Colonic mucosa (tissue), 4 donors: Measurements from ENCODE around the gene POU2F2. TPM values are rescaled to one million over a fixed set of nuclear protein-coding genes. Genes with fewer than 3 reads are reported as not detected.

Experiments used
- DNase-seq: peaks from one replicate; pipeline ENCODE4 v3.0.0-alpha.2; 2020
- H3K27ac ChIP-seq: fragments of 200-600 bp; one replicate; pipeline ENCODE4 v1.8.0; 2021
- H3K27me3 ChIP-seq: fragments of 200-600 bp; one replicate; pipeline ENCODE4 v1.8.0; 2021
- H3K36me3 ChIP-seq: fragments of 200-600 bp; one replicate; pipeline ENCODE4 v1.8.0; 2021
- H3K4me1 ChIP-seq: fragments of 200-600 bp; one replicate; pipeline ENCODE4 v1.8.0; 2021; ENCODE audit warnings: mild to moderate bottlenecking
- H3K4me3 ChIP-seq: fragments of 200-600 bp; one replicate; pipeline ENCODE4 v1.8.0; 2021
- H3K9ac ChIP-seq, 2 donors: one replicate each; pipeline ENCODE4 v1.7.0; 2013; ENCODE audit warnings: control low read depth in 2 of 2, low read depth in 2 of 2, low read length in 2 of 2
- H3K9me3 ChIP-seq: fragments of 200-600 bp; one replicate; pipeline ENCODE4 v1.8.0; 2021
- intact Hi-C: fragments of 100-400 bp; cut with DNase I; formaldehyde crosslinking; loops from one replicate; pipeline ENCODE4 v1.14.1; 2022
- total RNA-seq, 2 donors: library from RNA; stranded (reverse); fragmentation: NEBNext Ultra II Directional in 1 of 2; extraction: Animal tissue kit (Norgen Biotek cat#: 25700) in 1 of 2; gene quantifications; one replicate each; pipeline ENCODE4 v1.2.1, GENCODE V29; 2021
- TF ChIP-seq, protein P1 (sequence below): fragments of 200-600 bp; IDR thresholded peaks from one replicate; pipeline ENCODE4 v1.8.0; 2022; ENCODE audit warnings: antibody characterized with exemption, mild to moderate bottlenecking
- donor health status: healthy.
- donor health status: DM: no; HTN: no; CAD: no.
- donor health status: DM: no; HTN: no; CAD: no.

Gene POU2F2
- total RNA-seq, 2 donors from 2014 or later, result 2.1 to 4.0 TPM

DNA sequence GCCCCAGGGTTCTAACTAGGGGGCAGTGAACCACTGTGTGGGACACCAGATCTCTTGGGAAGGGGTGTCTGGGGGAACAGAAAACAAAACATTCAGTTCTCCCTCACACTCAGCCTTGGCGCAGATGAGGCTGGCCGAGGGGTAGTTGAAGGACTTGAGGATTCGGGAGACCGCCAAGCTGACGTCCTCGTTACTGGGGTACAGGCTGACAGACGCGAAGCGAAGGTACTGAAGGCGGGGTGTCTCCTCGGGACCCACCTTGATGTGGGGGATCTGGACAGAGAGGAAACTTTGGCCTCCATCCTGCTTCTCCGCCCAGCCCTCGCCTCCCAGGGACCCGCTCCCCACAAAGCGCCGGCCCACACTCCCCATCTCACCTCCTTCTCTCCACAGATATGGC is 69.9 kb downstream of the POU2F2 start:
- Histone ChIP-seq H3K27ac (no peak overlapping the region), H3K36me3 (no peaks in the 10 kb centered on the region), H3K9me3 (no peaks in the 10 kb centered on the region), H3K9ac (no peak overlapping the region), H3K4me1 (no peaks in the 10 kb centered on the region), H3K4me3 (no peak overlapping the region), H3K27me3 (no peaks in the 10 kb centered on the region)
- TF ChIP-seq, protein P1, sequence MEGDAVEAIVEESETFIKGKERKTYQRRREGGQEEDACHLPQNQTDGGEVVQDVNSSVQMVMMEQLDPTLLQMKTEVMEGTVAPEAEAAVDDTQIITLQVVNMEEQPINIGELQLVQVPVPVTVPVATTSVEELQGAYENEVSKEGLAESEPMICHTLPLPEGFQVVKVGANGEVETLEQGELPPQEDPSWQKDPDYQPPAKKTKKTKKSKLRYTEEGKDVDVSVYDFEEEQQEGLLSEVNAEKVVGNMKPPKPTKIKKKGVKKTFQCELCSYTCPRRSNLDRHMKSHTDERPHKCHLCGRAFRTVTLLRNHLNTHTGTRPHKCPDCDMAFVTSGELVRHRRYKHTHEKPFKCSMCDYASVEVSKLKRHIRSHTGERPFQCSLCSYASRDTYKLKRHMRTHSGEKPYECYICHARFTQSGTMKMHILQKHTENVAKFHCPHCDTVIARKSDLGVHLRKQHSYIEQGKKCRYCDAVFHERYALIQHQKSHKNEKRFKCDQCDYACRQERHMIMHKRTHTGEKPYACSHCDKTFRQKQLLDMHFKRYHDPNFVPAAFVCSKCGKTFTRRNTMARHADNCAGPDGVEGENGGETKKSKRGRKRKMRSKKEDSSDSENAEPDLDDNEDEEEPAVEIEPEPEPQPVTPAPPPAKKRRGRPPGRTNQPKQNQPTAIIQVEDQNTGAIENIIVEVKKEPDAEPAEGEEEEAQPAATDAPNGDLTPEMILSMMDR, result no peak
- intact Hi-C loops, result no loop called here
- DNase-seq, result no peak

DNA sequence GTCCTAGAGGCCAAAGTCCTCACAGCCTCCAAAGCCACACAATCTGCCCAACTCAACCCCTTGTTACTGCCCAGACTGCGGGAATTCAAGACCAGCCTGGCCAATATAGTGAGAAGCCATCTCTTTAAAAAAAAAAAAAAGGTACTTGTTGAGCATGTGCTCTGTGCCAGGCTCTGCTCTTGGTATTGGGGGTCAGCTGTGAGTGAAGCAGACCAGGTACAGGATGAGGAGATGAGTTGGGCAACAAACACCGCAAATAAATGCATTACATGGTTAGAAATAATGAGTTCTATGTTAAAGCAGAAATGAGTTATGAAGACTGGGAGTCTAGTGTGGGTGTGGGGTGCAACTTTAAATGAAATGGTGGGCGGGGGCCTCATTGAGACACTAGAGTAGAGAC is 72.1 kb downstream of the POU2F2 start:
- Histone ChIP-seq H3K4me3 (no peak overlapping the region), H3K4me1 (no peaks in the 10 kb centered on the region), H3K27ac (no peak overlapping the region), H3K9me3 (no peaks in the 10 kb centered on the region), H3K36me3 (no peaks in the 10 kb centered on the region), H3K27me3 (no peaks in the 10 kb centered on the region), H3K9ac (no peak overlapping the region)
- DNase-seq, result no peak
- TF ChIP-seq, protein P1, result no peak
- intact Hi-C loops, result no loop called here

DNA sequence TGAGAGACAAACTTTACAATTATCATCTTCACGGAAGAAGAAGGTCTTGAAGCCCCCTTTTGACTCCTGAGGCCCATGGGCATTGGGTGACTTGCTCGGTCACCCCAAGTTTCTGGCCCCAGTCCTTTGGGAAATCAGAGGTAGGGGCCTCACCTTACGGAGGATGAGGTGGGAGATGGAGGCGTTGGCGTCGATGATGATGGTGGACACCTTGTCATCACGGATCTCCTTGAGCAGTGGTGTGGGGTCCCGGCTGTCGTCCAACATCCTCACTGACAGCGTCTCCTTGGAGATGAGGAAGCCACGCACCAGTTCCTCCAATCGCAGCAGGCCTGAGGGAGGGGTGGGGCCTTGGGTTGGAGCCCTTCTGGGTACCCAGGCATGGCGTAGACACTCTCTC is 73.0 kb downstream of the POU2F2 start:
- no peaks in the 10 kb centered on the region for H3K9me3 ChIP-seq
- H3K4me1 ChIP-seq, result no peaks in the 10 kb centered on the region
- TF ChIP-seq, protein P1, result no peak
- no peaks in the 10 kb centered on the region for H3K36me3 ChIP-seq
- intact Hi-C loops, result no loop called here
- H3K27ac ChIP-seq, result no peak overlapping the region
- DNase-seq, result no peak
- H3K27me3 ChIP-seq, result no peaks in the 10 kb centered on the region
- H3K4me3 ChIP-seq, result no peak overlapping the region
- H3K9ac ChIP-seq, result no peak overlapping the region

DNA sequence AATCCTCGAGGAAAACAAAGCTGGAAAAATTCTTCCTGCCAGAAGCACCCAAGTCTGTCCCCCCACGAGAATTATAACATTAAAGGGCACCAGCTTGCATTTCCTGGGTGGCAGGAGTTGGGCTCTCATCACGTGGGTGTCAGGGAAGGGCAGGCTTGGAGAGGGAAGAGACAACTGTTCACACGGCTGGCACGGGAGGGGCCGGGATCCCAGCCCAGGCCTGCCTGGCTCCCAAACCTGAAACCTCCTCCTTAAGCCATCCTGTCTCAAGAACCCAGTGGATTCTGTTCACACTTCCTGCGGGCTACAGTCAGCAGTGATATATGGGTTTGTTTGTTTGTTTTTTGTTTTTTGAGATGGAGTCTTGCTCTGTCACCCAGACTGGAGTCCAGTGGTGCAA is 74.4 kb downstream of the POU2F2 start:
- intact Hi-C loops, result no loop called here
- no peaks in the 10 kb centered on the region for H3K9me3 ChIP-seq
- no peak for DNase-seq
- no peak overlapping the region for H3K9ac ChIP-seq
- TF ChIP-seq, protein P1, result no peak
- no peaks in the 10 kb centered on the region for H3K4me1 ChIP-seq
- H3K27me3 ChIP-seq, result no peaks in the 10 kb centered on the region
- H3K36me3 ChIP-seq, result no peaks in the 10 kb centered on the region
- no peak overlapping the region for H3K4me3 ChIP-seq
- H3K27ac ChIP-seq, result no peak overlapping the region

DNA sequence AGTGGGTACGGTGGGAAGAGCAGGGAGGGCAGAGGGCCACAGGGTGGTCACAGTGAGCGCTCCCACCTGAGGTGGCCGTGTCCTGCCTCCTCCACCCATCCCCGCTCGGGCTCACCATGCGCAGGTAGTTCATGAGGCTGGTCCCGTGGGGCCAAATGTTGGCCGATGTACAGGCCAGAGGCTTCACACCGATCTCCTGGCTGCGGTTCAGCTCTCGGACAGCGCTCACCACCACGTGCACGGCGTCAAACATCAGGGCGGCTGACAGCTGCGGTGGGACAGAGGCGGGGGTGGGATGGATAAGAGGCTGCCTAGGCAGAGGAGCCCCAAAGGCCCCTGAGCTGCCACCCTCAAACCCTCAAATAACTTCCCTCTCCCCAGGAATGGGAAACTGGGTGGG is 78.0 kb downstream of the POU2F2 start:
- H3K9me3 ChIP-seq, result no peaks in the 10 kb centered on the region
- intact Hi-C loops, result no loop called here
- H3K27ac ChIP-seq, result no peak overlapping the region
- H3K27me3 ChIP-seq, result no peaks in the 10 kb centered on the region
- no peak overlapping the region for H3K9ac ChIP-seq
- TF ChIP-seq, protein P1, result no peak
- DNase-seq, result no peak
- no peaks in the 10 kb centered on the region for H3K4me1 ChIP-seq
- no peak overlapping the region for H3K4me3 ChIP-seq
- no peaks in the 10 kb centered on the region for H3K36me3 ChIP-seq
